Measurements from ENCODE around the gene ITPR3.
A peak's percentile ranks its signal among the peaks of the same experiment; 100 is the strongest.

The ITPR3 gene

GRCh38 chr6:33671744-33672072 is 50.6 kb downstream of the ITPR3 start:
- DNase-seq, result no peak

GRCh38 chr6:33672808-33673207 is 51.7 kb downstream of the ITPR3 start:
- DNase-seq, result no peak

- DNase-seq, result no peak
Measured at GRCh38 chr6:33673851-33674250, 52.7 kb downstream of the ITPR3 start.

GRCh38 chr6:33675968-33676367 is 54.8 kb downstream of the ITPR3 start:
- no peak for DNase-seq

GRCh38 chr6:33676416-33677142 is 55.5 kb downstream of the ITPR3 start:
- no peak for DNase-seq

GRCh38 chr6:33677143-33677660 is 56.1 kb downstream of the ITPR3 start:
- DNase-seq, result no peak

- no peak for DNase-seq
Measured at GRCh38 chr6:33677689-33678088, 56.6 kb downstream of the ITPR3 start.

GRCh38 chr6:33678233-33678931 is 57.3 kb downstream of the ITPR3 start:
- no peak for DNase-seq

GRCh38 chr6:33678932-33679490 is 57.9 kb downstream of the ITPR3 start:
- DNase-seq, result no peak

- DNase-seq, result no peak
Measured at GRCh38 chr6:33679761-33680160, 58.6 kb downstream of the ITPR3 start.

- no peak for DNase-seq
Measured at GRCh38 chr6:33682341-33682740, 61.2 kb downstream of the ITPR3 start.

GRCh38 chr6:33683051-33683571 is 62.0 kb downstream of the ITPR3 start:
- DNase-seq, result peak in 2 of 4 experiments; percentile 13 to 18

- no peak for DNase-seq
Measured at GRCh38 chr6:33683576-33684427, 62.7 kb downstream of the ITPR3 start.

- no peak for DNase-seq
Measured at GRCh38 chr6:33684428-33684896, 63.3 kb downstream of the ITPR3 start.

- no peak for DNase-seq
Measured at GRCh38 chr6:33684983-33685382, 63.9 kb downstream of the ITPR3 start.

- no peak for DNase-seq
Measured at GRCh38 chr6:33685411-33686224, 64.5 kb downstream of the ITPR3 start.

- no peak for DNase-seq
Measured at GRCh38 chr6:33686225-33686924, 65.3 kb downstream of the ITPR3 start.

- DNase-seq, result no peak
Measured at GRCh38 chr6:33686981-33687975, 66.2 kb downstream of the ITPR3 start.

- DNase-seq, result no peak
Measured at GRCh38 chr6:33688006-33688405, 66.9 kb downstream of the ITPR3 start.

Data from activated CD4-positive, CD25-positive, alpha-beta regulatory T cell (primary cell).